Ammon's horn (tissue), 1 donor: ENCODE results near the gene TMEM222.

Experiments
- DNase-seq: peaks from one replicate; pipeline ENCODE4 v3.0.0-alpha.2; 2016; ENCODE audit warnings: low spot score

TMEM222 gene

DNA sequence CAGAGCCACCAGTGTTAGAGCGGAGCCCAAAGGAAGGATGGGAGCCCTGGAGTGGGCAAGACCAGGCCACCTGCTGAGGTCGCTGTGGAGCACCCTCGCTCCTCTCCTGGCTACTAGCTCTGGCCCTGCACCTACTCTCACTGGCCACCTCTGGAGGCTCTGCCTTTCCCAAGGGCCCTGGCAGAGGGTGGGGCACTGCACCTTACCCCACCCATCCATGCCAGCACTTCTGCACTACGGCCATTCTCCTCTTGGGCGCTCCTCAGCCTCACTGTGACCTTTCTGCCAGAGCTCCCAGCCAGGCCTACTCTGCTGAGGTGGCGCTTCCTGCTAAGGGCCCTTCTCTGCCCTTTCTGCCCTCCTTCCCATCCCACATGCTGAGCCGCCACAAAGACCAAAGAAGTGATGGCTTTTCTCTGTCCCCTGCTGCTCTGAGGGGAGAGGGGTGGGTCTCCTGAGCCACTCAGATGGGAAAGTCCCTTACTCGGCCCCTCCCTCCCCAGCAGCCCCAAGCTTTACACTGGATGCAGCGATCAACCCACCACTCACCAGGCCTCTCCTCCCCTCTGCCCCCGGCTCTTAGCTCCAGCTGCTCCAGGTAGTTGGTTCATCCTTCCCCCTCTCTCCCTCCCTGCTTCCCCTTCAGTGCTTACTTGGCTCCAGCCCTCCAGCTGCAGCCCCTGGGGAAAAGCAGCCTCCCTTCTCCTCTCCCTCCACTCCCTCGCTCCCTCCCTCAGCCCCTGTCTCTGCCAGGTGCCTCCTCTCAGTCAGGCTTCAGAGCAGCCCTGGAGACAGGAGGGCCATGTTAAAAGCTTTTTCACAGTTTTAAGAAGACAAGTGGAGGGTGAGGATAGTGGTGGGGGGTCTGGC is 14.8 kb upstream of the TMEM222 start:
- DNase-seq: no peak

DNA sequence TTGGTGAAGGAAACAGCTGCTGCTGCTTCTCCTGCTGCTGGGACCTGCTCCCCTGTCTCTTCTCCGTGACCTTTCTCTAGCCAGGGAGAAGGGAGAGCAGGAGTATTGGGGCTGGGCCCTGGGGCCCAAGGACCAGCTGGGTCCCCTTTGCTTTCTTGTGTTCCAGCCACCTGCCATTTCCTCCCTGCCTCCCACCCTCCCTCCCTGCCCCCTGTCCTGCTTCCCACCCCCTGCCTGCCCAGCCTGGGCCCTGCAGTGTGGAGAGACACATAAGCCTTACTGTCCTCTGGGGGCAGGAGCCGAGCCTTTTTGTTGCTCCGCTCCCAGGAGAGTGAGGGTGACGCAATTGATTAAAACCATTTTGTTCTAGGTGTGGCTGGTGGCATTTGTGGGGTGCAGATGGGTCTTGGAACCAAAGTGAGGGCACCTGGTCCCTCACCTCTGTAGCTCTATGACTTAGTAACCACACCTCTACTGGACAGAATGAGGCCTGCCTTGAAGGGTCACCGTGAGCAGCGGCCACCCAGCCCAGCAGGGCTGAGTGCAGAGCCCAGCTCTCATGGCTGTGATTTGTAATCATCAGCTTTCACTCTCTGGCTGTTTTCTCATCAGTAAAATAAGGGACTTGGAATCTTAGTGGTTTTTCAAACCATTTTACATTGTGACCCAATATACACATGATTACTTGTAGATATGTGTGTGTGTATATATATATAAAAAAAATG is 13.9 kb upstream of the TMEM222 start:
- no peak for DNase-seq

DNA sequence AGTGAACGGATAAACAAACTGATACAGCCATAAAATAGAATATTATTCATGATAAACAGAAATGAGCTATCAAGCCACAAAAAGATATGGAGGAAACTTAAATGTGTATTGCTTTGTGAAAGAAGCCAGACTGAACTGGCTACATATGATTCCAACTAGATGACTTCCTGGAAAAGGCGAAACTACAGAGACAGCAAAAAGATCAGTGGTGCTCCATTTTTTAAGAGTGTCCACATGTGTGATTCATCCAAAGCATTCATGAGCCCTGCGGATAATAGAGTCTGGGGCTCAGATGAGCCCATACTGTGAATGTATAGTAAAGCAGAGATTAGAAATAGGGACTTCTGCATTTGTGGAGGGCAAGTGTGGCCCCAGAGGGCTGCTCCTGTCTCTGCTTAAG is 7.8 kb upstream of the TMEM222 start:
- DNase-seq: no peak

DNA sequence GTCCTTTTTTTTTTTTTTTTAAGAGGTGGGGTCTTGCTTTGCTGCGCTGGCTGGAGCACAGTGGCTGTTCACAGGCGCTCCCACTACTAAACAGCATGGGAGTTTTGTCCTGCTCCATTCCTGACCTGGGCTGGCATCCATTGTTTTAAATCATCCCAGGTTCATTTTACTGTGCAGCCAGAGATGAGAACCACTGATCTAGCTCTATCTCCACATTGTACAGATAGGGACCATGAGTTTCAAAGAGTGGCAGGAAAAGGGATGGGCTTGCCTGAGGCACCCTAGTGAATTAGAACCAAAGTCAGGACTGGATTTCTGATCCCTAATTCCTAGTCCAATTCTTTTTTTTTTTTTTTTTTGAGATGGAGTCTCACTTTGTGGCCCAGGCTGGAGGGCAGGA is 7.2 kb upstream of the TMEM222 start:
- DNase-seq: no peak

DNA sequence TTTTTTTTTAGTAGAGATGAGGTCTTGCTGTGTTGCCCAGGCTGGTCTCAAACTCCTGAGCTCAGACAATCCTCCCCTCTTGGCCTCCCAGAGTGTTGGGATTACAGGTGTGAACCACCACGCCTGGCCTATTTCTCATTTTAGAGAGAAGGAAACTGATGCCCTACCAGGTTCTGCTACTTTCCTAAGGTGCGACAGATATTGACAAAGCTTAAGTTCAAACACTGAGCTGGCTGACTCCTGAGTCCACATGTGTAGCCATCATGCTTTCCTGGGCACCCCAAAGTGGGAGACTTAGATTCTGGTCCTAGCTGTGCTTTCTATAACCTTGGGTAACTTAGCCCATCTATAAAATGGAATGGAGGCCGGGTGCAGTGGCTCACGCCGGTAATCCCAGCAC is 5.1 kb upstream of the TMEM222 start:
- DNase-seq: no peak

DNA sequence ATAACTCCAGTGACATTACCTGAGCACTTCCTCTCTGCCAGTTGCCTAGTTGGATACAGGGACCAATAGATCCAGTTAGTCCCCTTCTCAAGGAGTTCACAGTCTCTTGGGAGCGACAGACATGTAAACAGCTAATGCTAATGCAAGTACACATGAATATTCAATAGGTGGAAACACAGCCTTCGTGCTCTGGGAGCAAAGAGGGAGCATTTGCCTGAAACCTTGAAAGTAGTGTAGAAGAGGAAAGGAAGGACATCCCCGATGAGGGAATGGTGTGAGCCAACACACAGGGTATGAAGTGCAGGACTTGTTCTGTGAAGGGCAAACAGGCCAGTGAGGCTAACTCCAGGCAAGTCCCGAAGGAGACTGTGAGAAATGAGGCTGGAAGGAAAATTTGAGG is 3.8 kb upstream of the TMEM222 start:
- DNase-seq: no peak

DNA sequence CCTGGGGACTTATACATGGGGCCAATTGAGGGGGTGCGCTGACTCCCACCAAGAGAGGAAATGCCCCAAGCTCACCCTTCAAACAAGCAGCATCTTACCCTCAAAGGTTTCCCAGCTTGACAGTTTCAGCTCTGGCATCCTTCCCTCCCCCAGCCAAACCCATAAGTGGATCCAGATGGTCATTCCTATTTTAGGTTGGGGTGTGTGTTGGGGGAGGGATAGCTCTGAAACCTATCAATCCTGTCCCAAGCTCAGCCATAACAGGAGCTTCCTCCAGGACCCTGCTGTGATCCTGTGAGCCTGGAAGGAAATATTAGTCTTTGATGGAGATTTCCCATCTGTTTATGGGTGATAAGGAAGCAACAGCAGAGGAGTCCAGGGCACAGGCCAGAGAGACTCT is 3.4 kb upstream of the TMEM222 start:
- DNase-seq: no peak

DNA sequence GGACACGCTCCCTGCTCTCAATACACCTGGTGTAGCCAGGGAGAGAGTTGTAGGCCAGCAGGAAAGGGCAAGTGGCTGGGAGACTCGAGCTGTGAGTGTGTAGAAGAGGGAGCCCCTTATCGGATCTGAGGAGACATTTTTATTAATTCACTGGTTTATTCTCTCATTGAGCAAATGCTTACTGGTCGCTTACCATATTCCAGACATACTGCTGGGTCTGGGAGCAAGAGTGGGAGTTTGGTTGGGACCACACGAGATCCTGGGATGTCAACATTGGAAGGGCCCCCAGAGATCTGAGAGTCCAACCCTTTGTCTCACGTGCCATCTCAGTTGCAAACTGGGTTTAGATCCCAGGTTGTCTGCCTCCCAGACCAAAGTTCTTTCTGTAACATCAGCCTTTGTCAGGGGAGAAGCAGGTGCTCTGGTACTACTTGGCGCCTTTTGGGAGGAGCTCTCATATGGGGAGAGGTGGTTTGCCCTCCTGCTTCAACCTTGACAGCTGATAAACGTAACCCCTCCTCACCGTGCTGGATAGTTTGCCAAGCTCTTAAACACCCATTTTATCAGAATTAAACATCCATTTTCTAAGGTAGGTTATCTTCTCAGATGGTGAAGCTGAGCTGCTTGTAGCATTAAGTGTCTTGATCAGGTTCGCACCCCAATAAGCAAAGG is 742 bp downstream of the TMEM222 start:
- no peak for DNase-seq

DNA sequence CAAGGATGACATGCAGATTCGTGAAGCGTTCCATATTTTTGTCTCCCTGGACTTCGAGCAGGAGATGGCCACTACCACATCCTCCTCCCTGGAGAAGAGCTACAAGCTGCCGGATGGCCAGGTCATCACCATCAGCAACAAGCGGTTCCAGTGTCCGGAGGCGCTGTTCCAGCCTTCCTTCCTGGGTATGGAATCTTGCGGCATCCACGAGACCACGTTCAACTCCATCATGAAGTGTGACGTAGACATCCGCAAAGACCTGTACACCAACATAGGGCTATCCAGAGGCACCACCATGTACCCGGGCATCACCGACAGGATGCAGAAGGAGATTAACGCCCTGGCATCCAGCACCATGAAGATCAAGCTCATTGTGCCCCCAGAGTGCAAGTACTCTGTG is 3.3 kb downstream of the TMEM222 start:
- DNase-seq: no peak

DNA sequence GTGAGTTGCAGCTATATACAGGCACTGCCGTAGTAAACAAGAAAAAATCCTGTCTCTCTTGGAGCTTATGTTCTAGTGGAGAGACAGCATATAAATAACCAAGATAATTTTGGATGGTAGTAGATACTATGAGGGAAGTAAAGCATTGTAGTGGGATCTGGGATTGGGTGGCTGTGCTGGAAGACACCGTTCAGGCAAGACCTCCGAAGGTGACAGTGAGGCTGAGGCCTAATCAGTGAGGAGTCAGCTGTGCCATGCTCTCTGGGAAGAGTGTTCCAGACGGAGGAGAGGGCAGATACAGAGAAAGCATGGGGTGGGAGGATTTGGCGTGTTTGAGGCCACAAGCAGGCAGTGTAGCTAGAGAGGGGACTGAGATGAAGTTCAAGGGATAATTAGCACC is 6.0 kb downstream of the TMEM222 start:
- DNase-seq: no peak

DNA sequence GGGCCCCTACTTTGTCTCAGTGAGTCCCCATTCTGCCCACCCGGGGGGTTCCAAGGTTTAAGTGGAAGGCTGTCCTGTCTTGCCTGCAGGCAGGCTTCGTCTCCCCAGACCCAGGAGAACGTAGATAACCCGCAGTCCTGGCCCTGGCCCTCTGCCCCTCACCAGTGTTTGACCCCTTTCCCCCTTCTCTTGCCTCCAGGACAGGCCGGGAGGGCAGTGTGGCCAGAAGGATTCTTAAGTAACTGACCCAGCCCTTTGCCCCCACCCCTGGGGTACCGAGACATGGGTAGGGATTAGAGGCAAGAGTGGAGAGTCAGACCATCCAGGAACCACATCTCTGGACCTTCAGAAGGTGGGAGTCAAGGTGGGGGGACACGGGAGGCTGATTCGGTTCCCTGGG is 8.8 kb downstream of the TMEM222 start:
- DNase-seq: no peak

DNA sequence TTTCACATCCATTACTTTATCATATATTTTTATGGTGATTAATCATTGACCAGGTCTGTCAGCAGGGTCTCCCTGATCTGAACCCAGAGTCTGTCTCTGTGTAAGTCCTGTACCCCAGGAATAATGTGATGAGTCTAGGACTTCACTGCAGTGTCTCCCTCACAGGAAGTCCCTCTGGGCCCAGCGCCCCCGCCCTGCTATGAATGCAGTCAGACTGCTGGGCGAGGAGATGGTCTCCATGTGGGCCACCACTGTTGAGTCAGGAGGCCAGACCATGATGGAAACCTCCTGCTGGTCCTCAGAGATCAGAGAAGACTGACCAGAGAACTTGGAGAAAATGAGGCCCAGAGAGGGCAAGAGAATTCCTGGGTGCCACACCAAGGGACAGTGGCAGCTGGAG is 9.5 kb downstream of the TMEM222 start:
- no peak for DNase-seq

DNA sequence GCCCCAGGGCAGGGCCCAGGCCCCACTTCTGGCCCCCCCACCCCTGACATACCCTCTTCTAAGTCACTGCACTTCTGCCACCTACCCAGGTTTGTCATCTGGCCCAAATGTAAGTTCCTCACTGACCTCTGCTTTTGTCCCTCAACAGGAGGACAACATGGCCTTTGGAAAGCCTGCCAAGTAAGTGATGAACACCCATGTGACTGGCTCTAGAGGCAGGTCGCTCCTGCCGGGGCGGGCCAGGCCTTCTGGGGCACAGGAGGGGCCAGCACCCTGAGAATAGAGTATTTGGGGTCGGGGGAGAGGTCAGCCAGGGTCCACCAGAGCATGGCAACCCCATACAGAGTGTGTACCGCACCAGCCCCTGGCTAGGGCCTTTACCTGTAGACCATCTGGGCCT is 10.0 kb downstream of the TMEM222 start:
- no peak for DNase-seq

DNA sequence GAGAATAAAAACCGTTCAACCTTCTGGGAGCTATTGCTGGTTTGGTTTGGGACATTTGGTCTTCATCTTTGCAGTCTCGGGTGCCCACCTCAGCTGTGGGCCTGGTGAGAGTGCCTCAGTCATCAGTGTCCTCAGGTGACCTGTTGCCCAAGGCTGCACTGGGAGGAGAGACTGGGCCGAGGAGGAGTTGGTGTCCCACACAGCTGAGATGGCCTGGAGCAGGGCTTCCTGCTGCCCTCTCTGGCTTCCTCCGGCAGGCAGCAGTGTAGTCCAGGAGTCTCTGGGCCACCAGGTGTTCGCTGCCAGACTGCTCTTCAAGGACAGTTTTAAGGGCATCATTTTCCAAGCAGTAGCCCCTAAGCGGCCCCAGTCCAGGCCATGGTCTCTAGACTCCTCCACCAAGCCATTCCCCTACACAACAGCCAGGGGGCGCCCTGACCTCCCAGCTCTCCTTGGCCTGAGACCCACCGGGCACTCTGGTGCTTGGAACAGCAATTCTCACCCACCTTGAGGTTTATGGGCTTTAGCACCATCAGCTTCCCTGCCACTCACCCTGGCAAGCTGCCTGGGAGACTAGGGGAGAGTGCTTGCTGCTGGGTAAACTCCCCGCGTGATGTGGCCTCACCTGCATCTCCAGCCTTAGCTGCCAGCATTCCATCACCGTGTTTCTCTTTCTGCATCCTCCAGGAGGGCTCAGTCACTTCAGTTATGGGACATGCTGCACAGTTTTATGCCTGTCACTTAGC is 10.7 kb downstream of the TMEM222 start:
- DNase-seq: no peak

DNA sequence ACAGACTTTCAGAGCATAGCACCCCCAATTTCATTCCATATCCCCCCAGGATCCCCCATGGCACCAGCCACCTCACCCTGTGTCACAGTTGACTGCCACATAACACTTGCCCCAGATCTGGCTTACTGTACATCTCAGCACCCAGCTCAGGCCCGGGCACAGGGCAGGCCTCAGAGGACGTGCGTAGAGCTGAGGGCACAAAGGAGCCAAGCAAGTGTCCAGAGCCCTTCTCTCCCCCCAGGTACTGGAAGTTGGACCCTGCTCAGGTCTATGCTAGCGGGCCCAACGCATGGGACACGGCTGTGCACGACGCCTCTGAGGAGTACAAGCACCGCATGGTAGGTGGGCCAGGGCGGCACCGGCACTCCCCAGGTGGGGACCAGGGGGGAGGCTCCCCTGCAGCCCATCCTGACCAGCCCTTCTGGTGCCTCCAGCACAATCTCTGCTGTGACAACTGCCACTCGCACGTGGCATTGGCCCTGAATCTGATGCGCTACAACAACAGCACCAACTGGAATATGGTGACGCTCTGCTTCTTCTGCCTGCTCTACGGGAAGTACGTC is 11.8 kb downstream of the TMEM222 start:
- no peak for DNase-seq

DNA sequence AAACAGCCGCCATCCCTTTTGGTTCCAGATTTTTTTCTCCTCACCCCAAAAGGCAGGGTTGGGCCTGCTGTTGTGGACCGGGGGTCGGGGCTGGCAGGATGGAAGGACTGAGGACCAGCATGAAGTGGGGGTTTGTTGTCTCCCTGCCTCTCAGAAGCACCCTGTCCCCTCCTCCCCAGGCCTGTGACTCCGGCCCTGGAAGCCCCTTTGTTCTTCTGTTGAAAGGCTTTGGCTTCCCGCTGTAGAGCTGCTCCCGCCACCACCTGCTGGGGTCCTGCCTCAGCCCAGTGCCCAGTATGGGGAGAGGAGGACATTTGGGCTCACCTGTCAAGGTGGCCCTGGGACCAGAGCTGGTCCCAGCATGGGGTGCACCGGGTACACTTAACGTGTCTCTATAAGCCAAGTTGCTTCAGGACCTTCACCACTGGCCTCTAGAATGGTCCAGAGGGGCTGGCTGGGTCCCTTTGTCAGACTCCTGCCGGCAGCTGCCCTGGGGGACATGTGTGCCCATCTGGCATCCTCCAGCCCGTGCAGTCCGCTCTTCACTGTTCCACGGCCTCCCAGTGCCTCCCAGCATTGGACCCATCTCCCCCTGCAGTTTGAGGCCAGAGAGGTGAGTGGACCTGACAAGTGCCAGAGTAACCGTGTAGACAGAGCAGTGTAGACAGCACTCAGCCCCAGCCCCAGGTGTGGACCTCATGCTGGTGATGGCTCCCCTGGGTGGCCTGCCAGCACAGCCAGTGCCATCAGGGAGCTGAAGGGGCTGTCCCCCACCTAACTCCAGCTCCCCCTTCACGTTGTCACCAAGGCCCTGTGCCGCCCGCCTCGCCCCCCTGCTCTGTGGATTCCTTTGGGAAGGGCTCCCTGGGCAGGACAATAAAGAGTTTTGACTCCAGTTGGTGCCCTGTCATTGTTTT is 13.8 kb downstream of the TMEM222 start:
- no peak for DNase-seq

DNA sequence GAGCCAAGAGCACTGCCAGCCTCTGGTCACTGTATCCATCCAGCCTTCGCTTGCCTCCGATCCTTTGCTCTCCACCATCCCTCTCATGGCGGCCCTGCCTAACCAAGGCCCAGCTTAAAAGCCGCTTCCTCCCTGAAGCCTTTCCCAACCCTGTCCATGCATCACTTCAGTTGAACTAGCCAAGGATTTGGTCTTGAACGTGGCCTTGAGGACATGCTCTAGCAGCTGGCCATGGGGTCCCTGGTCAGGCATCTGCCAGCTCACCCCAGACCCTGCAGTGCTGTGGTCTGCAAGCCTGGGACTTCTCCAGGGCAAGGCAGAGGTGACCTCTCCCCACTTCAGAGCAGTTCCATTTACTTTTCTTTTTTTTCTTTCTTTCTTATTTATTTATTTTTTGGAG is 14.8 kb downstream of the TMEM222 start:
- DNase-seq: no peak

DNA sequence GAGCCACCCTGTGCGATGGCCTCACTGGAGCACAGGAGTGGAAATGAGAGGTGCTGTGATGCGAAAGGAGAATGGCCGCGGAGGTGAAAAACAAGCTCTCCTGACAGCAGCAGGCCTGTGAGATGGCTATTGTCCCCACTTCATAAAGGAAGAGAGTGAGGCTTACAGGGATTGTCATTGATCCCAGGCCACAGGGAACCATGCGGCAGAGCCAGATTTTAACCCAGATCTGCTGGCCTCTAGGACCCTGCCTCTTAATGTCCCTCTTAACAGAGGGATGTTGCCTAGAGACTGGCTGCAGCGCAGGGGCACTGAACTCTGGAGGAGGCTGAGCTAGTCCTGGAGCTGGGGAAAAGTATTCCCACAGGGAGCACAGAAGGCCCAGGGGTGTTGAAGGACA is 16.8 kb downstream of the TMEM222 start:
- DNase-seq: no peak

DNA sequence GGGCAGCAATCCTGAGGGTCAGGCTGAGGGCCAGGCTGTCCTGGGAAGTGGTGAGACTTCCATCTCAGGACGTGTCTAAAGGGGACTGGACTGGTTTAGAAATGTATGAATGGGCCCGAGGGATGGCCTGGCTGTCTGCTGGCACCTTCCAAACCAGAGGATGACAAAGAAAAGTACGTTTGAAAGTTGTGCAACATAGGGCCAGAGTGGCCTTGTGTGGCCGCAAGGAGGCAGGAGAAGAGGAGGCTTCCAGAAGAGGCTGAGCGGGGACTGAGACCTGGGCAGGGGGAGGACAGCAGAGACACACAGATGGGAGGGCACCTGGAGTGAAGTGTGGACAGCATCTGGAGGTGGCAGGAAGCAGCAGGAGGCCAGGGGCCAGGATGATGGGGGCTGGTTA is 17.2 kb downstream of the TMEM222 start:
- no peak for DNase-seq

DNA sequence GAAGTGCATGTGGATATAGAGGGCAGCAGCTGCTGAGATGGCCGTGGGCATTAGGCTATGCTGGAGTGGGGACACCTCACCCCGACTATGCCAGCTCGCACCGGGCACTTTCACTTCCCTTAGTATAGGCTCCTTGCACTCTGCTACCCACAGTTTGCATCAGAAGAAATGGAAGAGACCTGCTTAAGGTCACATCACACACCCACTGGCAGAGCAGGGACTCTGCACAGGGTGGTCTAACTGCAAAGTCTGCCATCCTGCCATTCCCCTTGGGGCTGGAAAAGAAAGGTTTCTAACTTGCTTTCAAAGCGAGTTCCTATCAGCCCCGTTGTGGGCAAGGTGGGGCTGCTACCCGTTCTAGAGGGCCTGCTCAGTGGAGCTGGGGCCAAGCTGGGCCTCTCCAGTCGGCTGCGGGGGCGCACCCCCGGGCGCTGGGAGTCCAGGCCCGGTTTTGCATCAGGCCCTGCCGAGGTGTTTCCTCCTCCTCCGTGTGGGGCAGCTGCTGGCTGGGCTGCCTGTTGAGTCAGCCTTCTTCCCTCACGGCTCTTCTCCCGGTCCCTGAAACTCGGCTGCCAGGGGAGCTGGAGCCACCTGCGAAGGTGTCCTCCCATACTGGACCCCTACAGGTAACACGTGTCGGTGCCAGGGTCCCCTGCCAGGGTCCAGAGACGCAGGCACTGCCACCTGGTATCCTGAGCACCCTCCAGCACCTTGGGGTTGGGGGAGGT is 19.7 kb downstream of the TMEM222 start, which contains the start of gene SYTL1:
SYTL1 (plus strand) TSS at position 498 of the 728 bp plus-strand sequence. CDS start 3,313 bp downstream, outside the sequence.
- no peak for DNase-seq
